GM23338 (cell line): Measurements from ENCODE around the gene CORO7.

Source experiments
- CTCF ChIP-seq, 2 experiments: fragments of 200-600 bp in 1 of 2; sonication (generic) in 1 of 2; conservative IDR thresholded peaks; 2 replicates each; pipeline versions ENCODE4 v1.5.1 to v1.6.1; 2016 to 2017; ENCODE audit warnings: antibody characterized with exemption in 2 of 2, low read depth in 2 of 2, mild to moderate bottlenecking in 2 of 2, moderate library complexity in 1 of 2
- ETS1 ChIP-seq: IDR thresholded peaks from 2 replicates; pipeline ENCODE4 v1.6.1; 2016; ENCODE audit warnings: antibody characterized with exemption
- EZH2 ChIP-seq: fragments of 200-600 bp; sonication (generic); IDR thresholded peaks from one replicate; pipeline ENCODE4 v1.8.0; 2017; ENCODE audit warnings: antibody characterized with exemption, mild to moderate bottlenecking, low read depth; ENCODE audit not compliant: unreplicated experiment
- EZH2phosphoT487 ChIP-seq: fragments of 200-600 bp; sonication (generic); IDR thresholded peaks from one replicate; pipeline ENCODE4 v1.8.1; 2018; ENCODE audit warnings: antibody characterized with exemption; ENCODE audit not compliant: unreplicated experiment
- POLR2AphosphoS5 ChIP-seq: IDR thresholded peaks from 2 replicates; pipeline ENCODE4 v1.6.1; 2016; ENCODE audit warnings: antibody characterized with exemption, low read depth
- REST ChIP-seq: IDR thresholded peaks from one replicate; pipeline ENCODE4 v1.6.1; 2018; ENCODE audit warnings: antibody characterized with exemption; ENCODE audit not compliant: unreplicated experiment
- STAT1 ChIP-seq: IDR thresholded peaks from one replicate; pipeline ENCODE4 v1.6.1; 2016; ENCODE audit warnings: antibody characterized with exemption; ENCODE audit not compliant: unreplicated experiment

- TF ChIP-seq CTCF (conservative IDR thresholded peaks at IDR 0.05; ENCODE audit: low read depth in 2 of 2) (peak; percentile 22 to 62; a peak in 2 of 4 replicates), EZH2 (no peak), EZH2phosphoT487 (no peak), REST (no peak), STAT1 (no peak), ETS1 (no peak), POLR2AphosphoS5 (no peak)
Measured at GRCh38 chr16:4409081-4409932, 7.1 kb downstream of the CORO7 start.
